GM19193 (cell line): ENCODE measurements around the gene FAM20C.

Source experiments
- POLR2A ChIP-seq: IDR thresholded peaks from 4 replicates; pipeline ENCODE4 v1.6.1; 2011; ENCODE audit not compliant: insufficient read depth, insufficient read length; ENCODE audit errors: extremely low read depth

Gene FAM20C

DNA sequence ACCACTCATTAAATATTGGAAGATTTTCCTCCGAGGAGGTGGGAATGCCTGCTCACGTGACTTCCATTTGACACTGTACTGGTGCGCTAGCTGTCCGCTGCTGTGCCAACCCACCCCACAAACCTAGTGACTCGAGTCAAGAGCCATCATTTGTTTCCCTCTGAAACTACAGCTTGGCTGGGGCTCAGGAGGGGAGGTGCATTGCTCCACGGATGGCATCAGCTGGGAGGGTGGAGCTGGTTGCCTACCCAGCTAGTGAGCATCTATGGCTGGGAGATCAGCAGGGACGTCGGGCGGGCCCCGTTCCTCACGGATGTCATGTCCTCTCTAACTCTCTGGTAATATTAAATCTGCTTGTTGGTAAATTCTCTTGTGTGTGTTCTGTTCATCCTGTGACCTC lies 88.1 kb downstream of the FAM20C start:
- TF ChIP-seq POLR2A: no peak

DNA sequence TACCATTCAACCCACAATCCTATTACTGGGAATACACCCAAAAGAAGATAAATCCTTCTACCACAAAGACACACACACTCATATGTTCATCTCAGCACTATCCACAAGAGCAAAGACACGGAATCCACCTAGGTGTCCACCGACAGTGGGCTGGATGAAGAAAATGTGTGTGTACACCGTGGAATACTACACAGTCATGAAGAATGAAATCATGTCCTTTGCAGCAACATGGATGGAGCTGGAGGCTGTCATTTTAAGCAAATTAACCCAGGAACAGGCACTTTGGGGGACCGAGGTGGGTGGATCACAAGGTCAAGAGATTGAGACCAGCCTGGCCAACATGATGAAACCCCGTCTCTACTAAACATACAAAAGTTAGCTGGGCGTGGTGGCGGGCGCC lies 89.3 kb downstream of the FAM20C start:
- no peak for TF ChIP-seq POLR2A

DNA sequence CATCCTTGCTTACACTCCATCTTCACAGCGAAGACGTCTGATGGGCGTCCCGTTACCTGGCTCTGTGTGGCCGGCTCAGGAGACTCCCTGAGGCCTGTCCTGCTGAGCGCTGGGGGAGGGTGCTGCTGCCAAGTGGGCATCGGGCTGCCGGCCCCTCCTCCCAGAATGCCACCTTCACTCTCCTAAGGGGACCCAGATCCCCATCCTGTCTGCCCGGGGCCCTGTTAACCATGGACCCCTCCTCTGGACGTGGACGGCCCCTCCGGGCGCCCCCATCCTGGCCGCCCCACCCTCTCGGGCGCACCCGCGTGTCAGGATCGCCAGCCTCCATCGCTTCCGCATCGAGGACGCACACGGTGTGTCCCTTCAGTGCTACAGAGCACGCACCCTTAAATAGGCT lies 90.2 kb downstream of the FAM20C start:
- TF ChIP-seq POLR2A: no peak

DNA sequence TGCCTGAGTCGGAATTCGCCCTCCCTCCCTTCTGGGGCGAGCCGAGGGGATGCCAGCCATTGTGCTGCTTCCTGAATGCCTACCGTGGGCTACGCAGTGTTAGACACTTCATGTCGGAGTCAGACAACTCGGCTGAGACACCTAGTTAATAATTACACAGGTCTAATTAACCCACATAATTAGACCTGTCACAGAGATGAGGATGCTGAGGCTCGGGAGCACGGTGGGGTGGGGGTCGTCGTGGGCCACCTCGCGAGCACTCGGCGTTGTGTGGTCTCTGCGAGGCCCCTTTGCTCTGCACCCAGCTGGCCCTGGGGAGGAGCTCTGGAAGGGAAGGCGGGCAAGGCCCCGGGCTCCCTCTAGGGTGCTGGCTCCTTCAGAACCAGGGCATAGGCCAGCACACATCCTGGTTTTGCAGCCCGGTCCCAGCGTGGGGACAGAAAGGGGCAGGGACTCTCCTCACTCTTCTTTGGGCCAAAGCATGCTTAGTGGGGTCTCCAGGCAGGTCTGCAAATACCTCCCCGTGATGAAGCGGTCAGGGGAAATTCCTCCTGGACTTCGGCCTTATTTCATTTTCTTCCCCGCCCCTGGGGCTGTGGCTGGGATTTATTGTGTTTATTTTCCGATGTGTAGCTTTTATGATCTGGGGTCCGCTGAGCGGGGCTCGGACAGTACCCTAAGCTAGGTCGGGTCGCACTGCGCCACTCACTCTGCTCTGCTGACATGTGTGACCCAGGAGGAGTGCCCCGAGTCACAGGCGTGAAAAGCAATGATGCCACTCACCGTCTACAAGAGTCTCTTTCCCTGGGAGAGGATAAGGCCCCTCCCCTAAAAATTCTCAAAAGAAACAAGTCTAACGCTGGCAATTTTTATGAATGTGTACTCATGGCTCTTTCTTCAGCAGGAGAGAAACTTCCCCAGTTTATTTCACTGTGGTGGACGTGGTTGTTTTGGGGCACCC lies 92.7 kb downstream of the FAM20C start:
- no peak for TF ChIP-seq POLR2A

DNA sequence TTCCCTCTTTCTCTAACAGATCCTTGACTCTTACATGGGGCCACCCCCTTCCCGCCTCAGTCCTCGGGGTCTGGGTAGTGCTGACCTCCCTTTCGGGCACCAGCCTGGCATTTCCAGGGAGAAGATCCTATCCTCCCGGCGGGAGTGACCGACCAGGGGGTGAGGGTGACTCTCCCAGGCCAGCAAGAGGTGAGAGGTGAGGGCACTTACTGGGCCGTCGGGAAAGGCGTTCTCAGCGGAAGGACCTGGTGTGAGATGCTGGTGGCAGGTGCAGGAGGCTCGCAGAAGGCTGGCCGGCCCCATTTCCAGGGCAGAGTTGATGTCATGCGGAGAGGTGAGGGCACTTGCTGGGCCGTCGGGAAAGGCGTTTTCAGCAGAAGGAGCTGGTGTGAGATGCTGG lies 93.4 kb downstream of the FAM20C start:
- TF ChIP-seq POLR2A: no peak

DNA sequence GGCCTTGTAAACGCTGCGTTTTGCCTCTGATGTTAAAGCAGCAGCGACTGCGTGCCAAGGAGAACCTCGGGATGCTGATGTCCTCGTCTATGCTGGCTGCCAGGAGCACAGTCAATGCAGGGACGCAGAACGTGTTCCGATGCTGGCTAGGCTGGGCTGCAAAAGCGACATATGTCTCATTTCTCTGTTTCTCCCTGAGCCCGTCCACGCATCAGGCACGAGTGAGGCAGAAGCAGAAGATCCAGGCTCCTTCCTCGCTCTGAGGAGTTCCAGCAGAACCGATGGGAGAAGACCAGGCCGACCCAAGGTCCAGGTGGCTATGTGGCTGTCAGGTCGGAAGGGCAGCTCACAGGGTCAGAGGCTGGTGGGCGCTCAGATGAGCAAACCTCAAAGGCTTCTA lies 93.9 kb downstream of the FAM20C start:
- TF ChIP-seq POLR2A: no peak

DNA sequence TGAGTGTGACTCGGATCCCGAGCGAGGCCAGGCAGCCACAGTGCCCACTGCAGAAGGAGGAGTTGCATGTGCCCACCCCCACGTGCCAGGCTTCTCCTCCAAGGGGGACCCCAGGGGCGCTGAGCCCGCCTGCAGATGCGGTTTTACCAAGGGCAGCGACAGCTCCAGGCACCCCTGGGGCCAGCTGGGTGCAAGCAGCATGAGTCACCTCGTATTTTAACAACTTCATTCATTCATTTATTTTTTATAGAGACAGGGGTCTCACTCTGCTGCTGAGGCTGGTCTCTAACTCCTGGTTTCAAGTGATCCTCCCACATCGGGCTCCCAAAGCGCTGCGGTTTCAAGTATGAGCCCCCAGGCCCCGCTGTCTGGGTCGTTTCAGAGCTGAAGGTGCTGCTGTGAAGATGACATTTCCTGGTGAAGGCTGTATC lies 96.3 kb downstream of the FAM20C start:
- TF ChIP-seq POLR2A: no peak

DNA sequence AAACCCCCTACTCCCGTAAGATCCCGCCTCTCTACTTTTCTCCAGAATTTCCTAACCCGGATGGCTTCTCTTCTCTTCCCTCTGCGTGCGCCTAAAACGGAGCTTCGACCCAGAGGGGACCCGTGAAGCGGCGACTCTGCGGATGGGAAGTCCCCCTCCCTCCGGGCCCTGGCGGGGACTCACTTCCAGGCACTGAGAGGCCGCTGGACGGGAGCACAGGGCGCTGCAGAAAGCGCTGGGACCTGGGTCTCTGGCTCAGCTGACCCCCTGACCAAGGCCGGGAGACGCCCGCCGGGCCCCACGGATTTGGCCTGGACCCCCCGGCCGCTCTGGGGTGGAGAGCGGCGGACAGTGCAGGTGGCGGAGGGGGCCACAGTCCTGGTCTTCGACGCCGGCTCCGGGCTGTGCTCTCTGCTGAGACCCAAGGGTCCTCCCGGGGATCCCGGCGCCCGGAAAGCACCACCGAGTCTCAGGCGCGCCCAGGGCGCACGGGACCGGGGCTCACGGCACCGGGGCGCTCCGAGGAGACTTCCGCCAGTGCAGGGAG lies 96.9 kb downstream of the FAM20C start:
- TF ChIP-seq POLR2A: no peak

DNA sequence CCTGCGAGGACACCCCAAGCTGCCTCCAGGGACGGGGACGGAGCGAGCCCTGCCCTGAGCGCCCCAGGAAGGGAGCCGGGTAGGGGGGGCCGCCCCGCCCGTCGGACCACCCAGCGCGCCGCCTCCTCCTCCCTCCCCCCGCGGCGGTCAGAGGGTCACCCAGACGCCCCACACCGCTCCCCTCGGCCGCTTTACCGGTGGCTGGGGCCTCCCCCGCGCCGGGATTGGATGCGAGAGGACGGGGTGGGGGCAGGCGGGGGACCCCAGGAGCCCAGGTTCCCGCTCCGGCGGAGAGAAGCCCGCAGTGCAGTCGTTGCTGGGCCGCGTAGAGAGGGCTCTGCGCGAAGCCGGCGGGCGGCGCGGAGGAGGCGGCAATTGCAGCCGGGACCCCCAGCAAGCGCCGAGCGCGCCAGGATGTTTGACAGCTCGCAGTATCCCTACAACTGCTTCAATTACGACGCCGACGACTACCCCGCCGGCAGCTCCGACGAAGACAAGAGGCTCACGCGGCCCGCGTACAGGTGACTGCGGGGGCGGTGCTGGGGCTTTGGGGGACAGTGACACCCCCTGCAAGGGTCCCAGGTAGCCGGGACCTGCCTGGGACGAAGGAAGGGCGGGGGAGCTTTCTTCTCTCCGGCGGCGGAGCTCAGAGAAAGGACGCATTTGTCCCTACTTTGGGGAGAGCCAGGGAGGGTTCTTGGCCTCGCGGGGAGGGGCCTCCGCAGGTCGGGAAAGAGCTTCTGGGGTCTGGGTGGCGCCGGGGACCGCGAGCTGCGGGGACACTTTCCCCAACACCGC lies 97.6 kb downstream of the FAM20C start, which contains the start of gene FOXL3:
TSS of gene FOXL3 (plus strand) at position 415 of the 798 bp plus-strand sequence. CDS start at position 415, 0 bp downstream.
- no peak for TF ChIP-seq POLR2A

DNA sequence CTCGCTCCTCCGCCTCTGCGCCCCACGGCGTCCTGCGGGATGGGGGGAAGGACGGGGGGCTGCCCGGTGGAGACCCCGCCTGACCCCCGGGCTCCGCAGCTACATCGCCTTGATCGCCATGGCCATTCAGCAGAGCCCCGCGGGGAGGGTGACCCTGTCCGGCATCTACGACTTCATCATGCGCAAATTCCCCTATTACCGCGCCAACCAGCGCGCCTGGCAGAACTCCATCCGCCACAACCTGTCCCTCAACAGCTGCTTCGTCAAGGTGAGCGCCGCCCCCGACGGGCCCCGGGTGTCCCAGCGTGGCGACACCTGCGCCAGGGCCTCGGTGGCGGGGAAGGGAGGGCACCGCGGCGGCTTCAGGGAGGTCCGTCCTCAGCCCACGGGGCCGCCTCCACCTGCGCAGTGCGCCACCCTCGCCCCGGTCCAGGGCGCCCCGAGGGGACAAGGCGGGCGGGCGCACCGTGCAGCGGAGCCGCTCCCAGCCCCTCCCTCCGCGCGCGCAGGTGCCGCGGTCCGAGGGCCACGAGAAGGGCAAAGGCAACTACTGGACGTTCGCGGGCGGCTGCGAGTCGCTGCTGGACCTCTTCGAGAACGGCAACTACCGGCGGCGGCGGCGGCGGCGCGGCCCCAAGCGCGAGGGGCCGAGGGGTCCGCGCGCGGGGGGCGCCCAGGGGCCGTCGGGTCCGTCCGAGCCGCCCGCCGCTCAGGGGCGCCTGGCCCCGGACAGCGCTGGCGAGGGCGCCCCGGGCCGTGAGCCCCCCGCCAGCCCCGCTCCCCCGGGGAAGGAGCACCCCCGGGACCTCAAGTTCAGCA lies 98.4 kb downstream of the FAM20C start:
- TF ChIP-seq POLR2A: no peak

DNA sequence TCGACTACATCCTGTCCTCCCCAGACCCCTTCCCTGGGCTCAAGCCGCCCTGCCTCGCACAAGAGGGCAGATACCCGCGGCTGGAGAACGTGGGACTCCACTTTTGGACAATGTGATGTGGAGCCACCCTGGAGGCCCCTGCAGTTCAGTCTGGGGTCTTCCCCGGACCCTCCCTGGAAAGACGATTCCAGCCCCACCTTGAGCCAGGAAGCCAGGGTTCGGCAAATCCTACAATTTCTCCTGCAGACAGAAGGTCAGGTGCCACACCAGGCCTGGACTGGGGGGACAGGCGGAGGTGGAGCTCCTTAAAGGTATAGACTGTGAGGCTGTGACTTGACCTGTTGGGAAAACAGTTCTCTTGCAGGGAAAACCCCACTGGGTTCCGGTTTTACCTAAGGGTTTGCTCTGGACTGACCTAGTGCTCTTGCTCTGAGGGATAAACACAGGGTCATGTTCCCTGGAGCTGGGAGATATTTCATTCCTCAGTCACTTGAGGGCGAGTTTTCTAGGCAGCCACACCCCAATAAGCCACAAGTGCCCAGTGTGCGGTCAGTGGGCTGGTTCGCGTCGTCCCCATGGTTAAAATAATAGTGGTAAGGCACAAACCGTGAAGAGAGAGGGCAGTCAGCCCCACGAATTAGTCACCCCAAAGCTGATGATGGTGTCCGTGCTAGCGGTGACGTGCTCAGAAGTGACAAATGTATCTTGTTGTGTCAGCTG lies 99.2 kb downstream of the FAM20C start:
- TF ChIP-seq POLR2A: no peak

DNA sequence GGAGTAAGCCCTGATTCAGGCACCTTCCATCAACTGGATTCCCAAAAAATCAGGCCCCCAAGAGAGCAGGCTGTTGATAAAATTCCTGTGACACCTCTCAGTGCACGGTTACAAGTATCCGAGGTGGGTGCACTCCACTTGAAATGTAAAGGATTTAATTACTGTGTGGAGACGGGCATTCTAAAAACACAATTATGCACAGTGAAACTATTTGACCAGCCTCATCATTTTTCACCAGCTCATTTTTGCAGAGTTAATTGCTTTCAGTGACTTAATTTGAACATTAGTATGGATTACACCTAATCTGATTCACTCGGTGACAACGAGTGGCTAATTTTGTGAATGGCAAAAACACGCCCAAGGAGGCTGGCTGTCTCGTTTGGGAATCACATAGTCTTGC lies 99.9 kb downstream of the FAM20C start:
- no peak for TF ChIP-seq POLR2A

DNA sequence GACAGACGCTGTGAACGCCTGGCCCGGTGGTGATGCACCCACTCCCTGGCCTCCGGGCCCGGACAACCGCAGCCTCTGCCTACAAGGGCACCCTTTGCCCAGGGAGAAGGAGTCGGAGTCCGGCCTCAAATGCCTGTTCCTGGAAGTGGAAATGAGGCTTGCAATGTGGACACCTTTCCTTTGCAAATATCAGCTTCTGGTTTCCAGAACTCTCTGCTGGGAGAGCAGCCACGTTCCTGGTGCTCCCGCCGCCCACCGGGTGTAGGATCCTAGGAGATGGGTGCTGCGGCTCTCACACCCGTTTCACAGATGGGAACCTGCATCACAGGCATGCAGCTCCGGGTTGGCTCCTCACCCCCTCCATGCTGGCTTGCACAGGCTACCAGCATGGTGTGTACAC lies 100.5 kb downstream of the FAM20C start:
- TF ChIP-seq POLR2A: no peak
